Ascending aorta (tissue), 2 donors: ENCODE results near the gene AUTS2. TPM values are rescaled to one million over a fixed set of nuclear protein-coding genes. Genes with fewer than 3 reads are reported as not detected.

Experiments used
- DNase-seq, 2 donors: peaks; one replicate each; pipeline ENCODE4 v3.0.0-alpha.2; 2019; ENCODE audit warnings: low spot score in 2 of 2
- H3K27ac ChIP-seq, 2 donors: fragments of 200-600 bp; sonication (generic); one replicate each; pipeline ENCODE4 v1.5.1; 2016 to 2017; ENCODE audit warnings: mild to moderate bottlenecking in 1 of 2
- H3K27me3 ChIP-seq: fragments of 200-600 bp; sonication (generic); one replicate; pipeline ENCODE4 v1.5.1; 2017
- H3K36me3 ChIP-seq, 2 donors: fragments of 200-600 bp; sonication (generic); one replicate each; pipeline ENCODE4 v1.5.1; 2016
- H3K4me1 ChIP-seq, 2 donors: fragments of 200-600 bp; sonication (generic); one replicate each; pipeline ENCODE4 v1.5.1; 2016 to 2017; ENCODE audit warnings: mild to moderate bottlenecking in 1 of 2
- H3K4me3 ChIP-seq, 2 donors: fragments of 200-600 bp; sonication (generic); one replicate each; pipeline ENCODE4 v1.5.1; 2016 to 2017; ENCODE audit warnings: mild to moderate bottlenecking in 1 of 2
- H3K9me3 ChIP-seq, 2 donors: fragments of 200-600 bp; sonication (generic); one replicate each; pipeline ENCODE4 v1.5.1; 2016
- CTCF ChIP-seq, 3 experiments: fragments of 200-600 bp in 2 of 3; fragments of 450-650 bp in 1 of 3; sonication (generic) in 2 of 3; IDR thresholded peaks; one replicate each; pipeline ENCODE4 v1.5.1; 2016 to 2019; ENCODE audit warnings: antibody characterized with exemption in 3 of 3, mild to moderate bottlenecking in 1 of 3, moderate library complexity in 1 of 3
- intact Hi-C: fragments of 100-400 bp; cut with DNase I; formaldehyde crosslinking; loops from one replicate; pipeline ENCODE4 v1.15.1; 2023
- total RNA-seq: library from RNA; depleted of rRNA; stranded (reverse); fragments of >200 nt; gene quantifications from one replicate; pipeline ENCODE4 v1.1.0, GENCODE V29; 2016

Gene AUTS2
- total RNA-seq, 1 donor from 2014 or later, result 90.4 TPM

- no peak for TF ChIP-seq CTCF (IDR thresholded peaks at IDR 0.05)
- Histone ChIP-seq H3K27me3 (no peaks in the 10 kb centered on the region), H3K4me1 (no peaks in the 10 kb centered on the region), H3K36me3 (no peaks in the 10 kb centered on the region), H3K27ac (no peak overlapping the region), H3K4me3 (no peak overlapping the region), H3K9me3 (no peaks in the 10 kb centered on the region)
- DNase-seq, result no peak
- intact Hi-C loops, result no loop called here
Observed at GRCh38 chr7:69808391-69808790, 210.1 kb downstream of the AUTS2 start.

- intact Hi-C loops, result no loop called here
Observed at GRCh38 chr7:69811476-69812308, 213.4 kb downstream of the AUTS2 start.

GRCh38 chr7:69812756-69813155, 214.5 kb downstream of the AUTS2 start:
- H3K27me3 ChIP-seq, result no peaks in the 10 kb centered on the region
- no peak overlapping the region for H3K4me3 ChIP-seq
- intact Hi-C loops, result no loop called here
- H3K27ac ChIP-seq, result no peak overlapping the region
- H3K36me3 ChIP-seq, result no peaks in the 10 kb centered on the region
- no peak for DNase-seq
- TF ChIP-seq CTCF (IDR thresholded peaks at IDR 0.05), result no peak
- peaks cover 0 to 4% of the 10 kb centered on the region in 2 donors for H3K4me1 ChIP-seq
- no peaks in the 10 kb centered on the region for H3K9me3 ChIP-seq

More at GRCh38 chr7:69811476-69812308, 213.4 kb downstream of the AUTS2 start:
- TF ChIP-seq CTCF (IDR thresholded peaks at IDR 0.05), result no peak
- no peak for DNase-seq
- Histone ChIP-seq H3K27ac (no peak overlapping the region), H3K4me3 (no peak overlapping the region), H3K4me1 (peaks cover 0 to 4% of the 10 kb centered on the region in 2 donors), H3K36me3 (no peaks in the 10 kb centered on the region), H3K9me3 (no peaks in the 10 kb centered on the region), H3K27me3 (no peaks in the 10 kb centered on the region)

DNA sequence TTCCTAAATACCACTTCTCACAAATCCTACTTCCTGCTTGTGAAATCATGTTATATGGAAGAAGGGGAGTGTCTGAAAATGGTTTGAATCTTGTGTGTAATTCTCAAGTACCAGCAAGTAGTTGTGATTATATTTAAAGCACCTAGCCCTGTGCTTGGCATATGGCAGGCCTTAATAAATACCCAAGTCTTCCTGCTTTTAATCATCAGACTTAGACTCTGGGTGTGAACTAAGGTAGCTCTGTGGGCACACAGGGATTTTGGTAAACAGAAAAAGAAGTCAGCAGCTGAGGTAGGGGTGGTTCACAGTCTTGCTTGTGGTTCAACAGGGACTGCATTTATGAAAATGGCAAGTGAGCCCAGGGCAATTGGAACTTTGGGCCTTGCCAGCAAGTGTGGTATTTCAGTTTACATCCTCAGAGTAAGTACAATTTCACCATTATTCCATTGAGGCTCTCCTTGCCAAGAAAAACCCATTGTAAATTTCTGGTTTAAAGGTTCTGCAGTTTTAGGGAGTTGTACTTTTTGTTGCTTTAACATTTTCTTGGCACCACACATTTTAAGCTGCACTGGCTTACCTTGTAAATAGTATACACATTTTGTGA, 215.5 kb downstream of the AUTS2 start:
- no peak for TF ChIP-seq CTCF (IDR thresholded peaks at IDR 0.05)
- H3K36me3 ChIP-seq, result no peaks in the 10 kb centered on the region
- intact Hi-C loops, result no loop called here
- H3K27me3 ChIP-seq, result no peaks in the 10 kb centered on the region
- no peak overlapping the region for H3K27ac ChIP-seq
- no peak for DNase-seq
- peaks cover 0 to 4% of the 10 kb centered on the region in 2 donors for H3K4me1 ChIP-seq
- no peaks in the 10 kb centered on the region for H3K9me3 ChIP-seq
- no peak overlapping the region for H3K4me3 ChIP-seq

DNA sequence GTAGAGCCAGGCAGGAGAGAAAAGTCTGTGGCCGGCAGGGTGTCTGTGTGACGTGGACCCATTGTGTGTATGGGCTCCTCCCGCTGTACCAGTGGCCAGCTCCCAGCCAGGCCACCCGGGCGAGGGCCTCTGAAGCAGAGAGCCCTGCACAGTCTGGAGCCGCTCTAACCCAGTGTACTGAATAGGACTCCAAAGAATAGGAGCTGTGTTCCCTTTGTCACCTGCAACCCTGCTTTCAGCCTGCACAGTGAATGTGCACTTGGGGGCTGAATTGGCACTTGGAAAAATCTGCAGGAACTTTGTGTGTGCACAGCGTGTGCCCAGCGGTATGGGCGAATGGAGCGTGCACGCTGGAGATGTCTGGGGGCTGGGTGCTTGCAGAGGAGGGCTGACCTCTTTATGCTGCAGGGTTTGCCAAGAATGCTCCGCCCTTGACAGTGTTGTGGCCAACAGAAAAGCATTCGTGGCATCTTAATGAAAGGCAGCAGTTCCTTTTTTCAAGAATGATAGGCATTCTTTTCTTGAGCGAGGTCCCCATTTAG, 216.2 kb downstream of the AUTS2 start:
- no peak for TF ChIP-seq CTCF (IDR thresholded peaks at IDR 0.05)
- Histone ChIP-seq H3K9me3 (no peaks in the 10 kb centered on the region), H3K27me3 (no peaks in the 10 kb centered on the region), H3K4me1 (peaks cover 0 to 4% of the 10 kb centered on the region in 2 donors), H3K27ac (no peak overlapping the region), H3K4me3 (peak overlapping the region in 1 of 2 donors; percentile 20), H3K36me3 (no peaks in the 10 kb centered on the region)
- intact Hi-C loops, result no loop called here
- no peak for DNase-seq
